Osteocyte (in vitro differentiated cells): ENCODE data around the gene RBM28. TPM values are rescaled to one million over a fixed set of nuclear protein-coding genes. Genes with fewer than 3 reads are reported as not detected.

Source experiments
- DNase-seq: peaks from one replicate; pipeline ENCODE4 v3.0.0; 2021; ENCODE audit warnings: mixed read lengths; ENCODE audit not compliant: unreplicated experiment; ENCODE audit errors: extremely low spot score
- H3K27ac Mint-ChIP-seq: one replicate; pipeline ENCODE4 v1.8.0; 2021; ENCODE audit warnings: mild to moderate bottlenecking, mixed read lengths; ENCODE audit not compliant: unreplicated experiment
- H3K27me3 Mint-ChIP-seq: one replicate; pipeline ENCODE4 v1.8.0; 2021; ENCODE audit warnings: mixed read lengths; ENCODE audit not compliant: unreplicated experiment
- H3K36me3 Mint-ChIP-seq: one replicate; pipeline ENCODE4 v1.8.0; 2021; ENCODE audit warnings: mixed read lengths; ENCODE audit not compliant: unreplicated experiment
- H3K4me1 Mint-ChIP-seq: one replicate; pipeline ENCODE4 v1.8.0; 2021; ENCODE audit warnings: mixed read lengths; ENCODE audit not compliant: unreplicated experiment
- H3K4me3 Mint-ChIP-seq: one replicate; pipeline ENCODE4 v1.8.0; 2021; ENCODE audit warnings: mild to moderate bottlenecking, moderate library complexity, mixed read lengths; ENCODE audit not compliant: unreplicated experiment
- H3K9me3 Mint-ChIP-seq: one replicate; pipeline ENCODE4 v1.8.0; 2021; ENCODE audit warnings: mixed read lengths; ENCODE audit not compliant: unreplicated experiment
- CTCF ChIP-seq: fragments of 200-600 bp; sonication (generic); IDR thresholded peaks from 2 replicates; pipeline ENCODE4 v1.5.0; 2021; ENCODE audit warnings: antibody characterized with exemption, mild to moderate bottlenecking, moderate library complexity
- total RNA-seq: library from RNA; stranded (reverse); gene quantifications from 2 replicates; pipeline ENCODE4 v1.2.1, GENCODE V29; 2021

Gene RBM28
- total RNA-seq, 1 donor from 2014 or later = 45.6 TPM

GRCh38 chr7:128279124-128279713 lies 64.5 kb downstream of the RBM28 start:
- no peak overlapping the region for H3K27ac Mint-ChIP-seq
- peaks cover 10% of the 10 kb centered on the region for H3K36me3 Mint-ChIP-seq
- H3K4me3 Mint-ChIP-seq = no peak overlapping the region
- peaks cover 22% of the 10 kb centered on the region for H3K9me3 Mint-ChIP-seq
- H3K4me1 Mint-ChIP-seq = no peaks in the 10 kb centered on the region
- DNase-seq = no peak
- H3K27me3 Mint-ChIP-seq = peaks cover 3% of the 10 kb centered on the region
- TF ChIP-seq CTCF = no peak

GRCh38 chr7:128278366-128278765 lies 65.3 kb downstream of the RBM28 start:
- no peak overlapping the region for H3K4me3 Mint-ChIP-seq
- H3K27me3 Mint-ChIP-seq = peaks cover 6% of the 10 kb centered on the region
- H3K9me3 Mint-ChIP-seq = peaks cover 22% of the 10 kb centered on the region
- H3K4me1 Mint-ChIP-seq = no peaks in the 10 kb centered on the region
- H3K36me3 Mint-ChIP-seq = peaks cover 10% of the 10 kb centered on the region
- no peak overlapping the region for H3K27ac Mint-ChIP-seq
- TF ChIP-seq CTCF = no peak
- no peak for DNase-seq

- no peaks in the 10 kb centered on the region for H3K4me1 Mint-ChIP-seq
- peaks cover 8% of the 10 kb centered on the region for H3K36me3 Mint-ChIP-seq
- peaks cover 20% of the 10 kb centered on the region for H3K9me3 Mint-ChIP-seq
- peaks cover 6% of the 10 kb centered on the region for H3K27me3 Mint-ChIP-seq
- H3K27ac Mint-ChIP-seq = peak overlapping the region; percentile 16
- DNase-seq = no peak
- no peak overlapping the region for H3K4me3 Mint-ChIP-seq
- no peak for TF ChIP-seq CTCF
These were observed 68.0 kb downstream of the RBM28 start for GRCh38 chr7:128275681-128276080.

- H3K9me3 Mint-ChIP-seq = peaks cover 15% of the 10 kb centered on the region
- H3K27me3 Mint-ChIP-seq = peaks cover 6% of the 10 kb centered on the region
- no peaks in the 10 kb centered on the region for H3K4me1 Mint-ChIP-seq
- H3K27ac Mint-ChIP-seq = peak overlapping the region; percentile 16
- no peak for DNase-seq
- peaks cover 7% of the 10 kb centered on the region for H3K36me3 Mint-ChIP-seq
- H3K4me3 Mint-ChIP-seq = no peak overlapping the region
- TF ChIP-seq CTCF = no peak
These were observed 68.7 kb downstream of the RBM28 start for GRCh38 chr7:128274884-128275603.

- Mint-ChIP-seq H3K4me3 (no peak overlapping the region), H3K9me3 (peaks cover 9% of the 10 kb centered on the region), H3K4me1 (no peaks in the 10 kb centered on the region), H3K27ac (no peak overlapping the region), H3K36me3 (peaks cover 2% of the 10 kb centered on the region), H3K27me3 (peaks cover 6% of the 10 kb centered on the region)
- no peak for TF ChIP-seq CTCF
- DNase-seq = no peak
These were observed 69.3 kb downstream of the RBM28 start for GRCh38 chr7:128274246-128274883.
